A673 (cell line): Measurements from ENCODE around the gene PLEKHG2.
"Not testable (repeated sequence)": the region's sequence is repeated elsewhere in the genome, so short reads cannot be mapped to it uniquely, and the experiment has no call there.

Experiments
- CTCF ChIP-seq: fragments of 300-800, 200-600 bp; sonication (generic); conservative IDR thresholded peaks from 2 replicates; pipeline ENCODE4 v1.5.1; 2017; ENCODE audit warnings: low read depth, mild to moderate bottlenecking, antibody characterized with exemption, low read length, moderate library complexity, mixed read lengths
- EZH2 ChIP-seq: fragments of 200-600 bp; sonication (generic); IDR thresholded peaks from 2 replicates; pipeline ENCODE4 v1.6.1; 2017; ENCODE audit warnings: borderline replicate concordance, low read depth, mild to moderate bottlenecking, mixed read lengths, antibody characterized with exemption, low read length; ENCODE audit not compliant: poor library complexity, severe bottlenecking

DNA sequence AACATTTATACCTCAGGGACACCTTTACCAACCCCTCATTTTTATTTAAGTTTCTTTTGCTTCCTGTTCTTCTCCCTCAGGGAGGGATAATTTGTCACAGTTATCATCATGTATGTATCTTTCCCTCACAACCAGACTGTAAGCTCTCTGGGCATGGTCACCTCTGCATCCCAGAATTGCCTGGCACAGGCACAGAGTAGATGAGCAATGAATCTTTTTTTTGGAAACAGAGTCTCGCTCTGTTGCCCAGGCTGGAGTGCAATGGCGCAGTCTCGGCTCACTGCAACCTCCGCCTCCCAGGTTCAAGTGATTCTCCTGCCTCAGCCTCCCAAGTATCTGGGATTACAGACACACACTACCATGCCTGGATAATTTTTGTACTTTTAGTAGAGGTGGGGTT, 33.1 kb upstream of the PLEKHG2 start:
- TF ChIP-seq CTCF, EZH2: not testable (repeated sequence)
